ENCODE measurements around the gene ATP11A.

DNA sequence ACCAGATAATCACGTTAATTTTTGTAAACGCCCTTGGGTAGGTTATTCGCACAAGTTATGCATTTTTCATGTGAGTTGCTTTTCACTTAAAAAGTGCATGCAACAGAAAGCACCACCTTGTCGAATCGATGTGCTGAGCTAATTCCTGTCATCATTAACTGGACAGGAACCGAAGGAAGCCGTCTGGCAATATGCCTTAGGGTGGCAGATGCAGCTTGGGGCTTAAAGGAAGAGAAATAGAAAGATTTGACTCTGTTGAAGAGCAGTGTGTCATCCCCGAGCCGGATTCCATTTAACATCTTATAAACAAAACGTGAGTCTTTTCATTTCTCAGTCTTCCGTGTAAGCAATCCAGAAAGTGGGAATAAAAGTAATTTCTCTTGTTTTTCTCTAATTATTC is 70.0 kb downstream of the ATP11A start:
- TF ChIP-seq, protein P1, sequence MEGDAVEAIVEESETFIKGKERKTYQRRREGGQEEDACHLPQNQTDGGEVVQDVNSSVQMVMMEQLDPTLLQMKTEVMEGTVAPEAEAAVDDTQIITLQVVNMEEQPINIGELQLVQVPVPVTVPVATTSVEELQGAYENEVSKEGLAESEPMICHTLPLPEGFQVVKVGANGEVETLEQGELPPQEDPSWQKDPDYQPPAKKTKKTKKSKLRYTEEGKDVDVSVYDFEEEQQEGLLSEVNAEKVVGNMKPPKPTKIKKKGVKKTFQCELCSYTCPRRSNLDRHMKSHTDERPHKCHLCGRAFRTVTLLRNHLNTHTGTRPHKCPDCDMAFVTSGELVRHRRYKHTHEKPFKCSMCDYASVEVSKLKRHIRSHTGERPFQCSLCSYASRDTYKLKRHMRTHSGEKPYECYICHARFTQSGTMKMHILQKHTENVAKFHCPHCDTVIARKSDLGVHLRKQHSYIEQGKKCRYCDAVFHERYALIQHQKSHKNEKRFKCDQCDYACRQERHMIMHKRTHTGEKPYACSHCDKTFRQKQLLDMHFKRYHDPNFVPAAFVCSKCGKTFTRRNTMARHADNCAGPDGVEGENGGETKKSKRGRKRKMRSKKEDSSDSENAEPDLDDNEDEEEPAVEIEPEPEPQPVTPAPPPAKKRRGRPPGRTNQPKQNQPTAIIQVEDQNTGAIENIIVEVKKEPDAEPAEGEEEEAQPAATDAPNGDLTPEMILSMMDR (IDR thresholded peaks at IDR 0.05): no peak
- TF ChIP-seq POLR2A (IDR thresholded peaks at IDR 0.05) (no peak), POLR2AphosphoS5 (IDR thresholded peaks at IDR 0.05) (no peak)
